HG03045 (cell line): ENCODE data around the gene GALNS.
"Not testable (repeated sequence)": the region's sequence is repeated elsewhere in the genome, so short reads cannot be mapped to it uniquely, and the experiment has no call there.

ENCODE experiments used
- ATAC-seq: cut with Tn5 transposase; IDR thresholded peaks from one replicate; pipeline ENCODE4 v1.9.1; 2021; ENCODE audit warnings: mild to moderate bottlenecking, moderate library complexity; ENCODE audit not compliant: unreplicated experiment

The GALNS gene

GRCh38 chr16:88839745-88840599 lies 16.8 kb downstream of the GALNS start:
- no peak for ATAC-seq

GRCh38 chr16:88839026-88839529 lies 17.7 kb downstream of the GALNS start:
- no peak for ATAC-seq

- ATAC-seq = no peak
Measured at GRCh38 chr16:88838566-88838965, 18.2 kb downstream of the GALNS start.

DNA sequence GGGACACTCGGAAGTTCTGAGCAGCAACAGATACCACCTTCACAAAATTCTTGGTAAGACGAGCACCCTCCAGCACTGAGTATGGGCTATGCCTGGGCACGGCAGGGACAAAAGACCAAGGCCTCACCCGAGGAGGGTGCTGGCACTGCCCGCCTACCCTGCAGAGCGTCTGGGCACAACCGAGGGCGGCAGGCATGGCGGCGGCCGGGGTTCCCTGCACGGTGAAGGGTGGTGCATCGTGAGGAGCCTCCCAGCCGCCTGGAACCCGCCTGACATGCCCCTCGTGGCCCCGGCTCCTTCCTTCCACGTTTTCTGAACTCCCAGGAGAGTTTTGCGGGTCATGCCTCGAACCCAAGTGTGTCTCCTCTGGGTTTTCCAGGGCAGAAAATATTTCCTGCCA lies 18.9 kb downstream of the GALNS start:
- no peak for ATAC-seq

GRCh38 chr16:88836791-88837190 lies 20.0 kb downstream of the GALNS start:
- no peak for ATAC-seq

DNA sequence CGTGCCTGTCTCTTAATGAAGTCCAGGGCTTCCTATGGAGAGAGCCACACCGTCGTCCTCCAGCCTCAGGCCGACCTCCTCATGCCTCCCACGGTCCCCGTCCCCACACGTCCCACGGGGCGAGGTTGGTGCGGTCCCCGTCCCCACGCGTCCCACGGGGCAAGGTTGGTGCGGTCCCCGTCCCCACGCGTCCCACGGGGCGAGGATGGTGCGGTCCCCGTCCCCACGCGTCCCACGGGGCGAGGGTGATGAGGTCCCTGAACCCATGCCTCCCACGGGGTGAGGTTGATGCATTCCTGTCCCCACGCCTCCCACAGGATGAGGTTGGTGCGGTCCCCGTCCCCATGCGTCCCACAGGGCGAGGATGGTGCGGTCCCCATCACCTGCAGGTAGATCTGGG lies 20.9 kb downstream of the GALNS start:
- no peak for ATAC-seq

DNA sequence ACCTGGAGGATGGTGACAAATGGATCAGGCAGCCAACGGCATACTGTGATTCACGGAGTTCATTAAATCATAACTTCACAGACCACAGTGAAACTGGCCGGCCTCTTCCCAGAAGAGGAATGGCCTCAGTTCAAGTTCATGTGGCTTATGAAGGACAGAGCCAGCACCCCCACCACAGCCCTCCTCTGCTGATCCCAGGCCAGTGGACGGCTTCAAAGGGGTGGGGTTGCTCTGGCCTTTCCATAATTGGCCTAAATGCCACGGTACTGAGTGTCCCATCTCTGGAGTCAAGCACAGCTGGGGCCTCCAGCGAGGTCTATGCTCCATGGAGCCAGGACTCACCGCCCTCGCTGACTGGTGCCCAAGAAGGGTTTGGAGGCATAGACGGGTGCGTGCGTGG lies 21.4 kb downstream of the GALNS start:
- ATAC-seq = no peak

DNA sequence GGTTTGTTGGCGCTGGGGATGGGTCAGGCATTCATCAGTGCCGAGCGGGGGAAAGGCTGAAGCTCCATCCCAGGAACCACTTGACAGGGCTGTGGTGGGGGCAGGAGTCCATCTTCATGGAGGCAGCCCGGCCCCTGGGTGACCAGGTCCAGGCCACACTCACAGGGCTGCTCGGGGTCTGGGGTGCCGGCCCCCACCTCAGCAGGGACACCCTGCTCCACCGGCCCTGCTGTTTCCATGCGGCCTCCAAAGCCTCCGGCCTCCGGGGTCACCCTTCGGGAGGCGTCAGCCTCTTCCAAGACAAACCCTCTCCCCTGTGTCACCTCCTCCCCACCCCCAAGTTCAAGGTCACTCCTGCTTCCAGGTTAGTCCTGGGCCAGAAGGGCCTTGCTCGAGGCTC lies 22.1 kb downstream of the GALNS start:
- ATAC-seq = no peak

DNA sequence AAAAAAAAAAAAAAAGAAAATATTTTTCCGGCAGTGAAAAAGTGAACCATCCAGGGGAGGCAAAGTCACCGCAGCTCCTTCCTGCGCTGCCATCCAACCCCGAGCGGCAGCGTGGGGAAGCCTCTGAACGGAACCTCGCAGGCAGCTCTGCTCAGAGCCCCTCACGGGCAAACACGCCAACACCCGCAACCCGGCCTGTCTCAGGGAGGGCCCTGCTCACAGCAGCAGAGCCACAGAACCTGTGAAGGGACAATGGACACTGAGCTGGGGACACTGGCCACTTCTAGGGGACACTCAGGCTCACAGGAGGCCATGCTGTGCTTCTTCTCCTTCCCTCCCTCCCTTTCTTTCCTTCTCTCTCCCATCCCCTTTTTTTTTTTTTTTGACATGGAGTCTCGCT lies 23.7 kb downstream of the GALNS start:
- no peak for ATAC-seq

GRCh38 chr16:88831838-88832237 lies 24.9 kb downstream of the GALNS start:
- no peak for ATAC-seq

GRCh38 chr16:88830783-88831182 lies 26.0 kb downstream of the GALNS start:
- no peak for ATAC-seq

DNA sequence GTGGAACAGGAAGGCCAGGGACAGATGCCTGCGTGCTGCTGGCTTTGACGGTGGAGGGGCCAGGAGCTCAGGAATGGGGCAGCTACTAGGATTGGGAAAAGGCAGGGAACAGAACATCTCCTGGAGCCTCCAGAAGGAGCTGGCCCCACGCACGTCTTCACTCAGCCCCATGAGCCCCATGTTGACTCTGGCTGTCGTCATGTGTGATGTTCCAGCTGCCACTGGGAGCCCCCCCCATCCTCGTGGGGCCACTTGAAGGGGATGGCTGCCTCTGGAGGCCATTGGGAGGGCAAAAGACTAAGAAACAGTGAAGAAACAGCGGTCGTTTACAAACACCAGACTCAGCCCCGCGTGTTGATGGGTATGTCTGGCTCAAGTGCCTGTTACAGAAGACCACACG lies 26.5 kb downstream of the GALNS start:
- ATAC-seq = no peak

GRCh38 chr16:88828711-88829110 lies 28.0 kb downstream of the GALNS start:
- ATAC-seq = no peak

GRCh38 chr16:88827727-88828126 lies 29.0 kb downstream of the GALNS start:
- ATAC-seq = no peak

DNA sequence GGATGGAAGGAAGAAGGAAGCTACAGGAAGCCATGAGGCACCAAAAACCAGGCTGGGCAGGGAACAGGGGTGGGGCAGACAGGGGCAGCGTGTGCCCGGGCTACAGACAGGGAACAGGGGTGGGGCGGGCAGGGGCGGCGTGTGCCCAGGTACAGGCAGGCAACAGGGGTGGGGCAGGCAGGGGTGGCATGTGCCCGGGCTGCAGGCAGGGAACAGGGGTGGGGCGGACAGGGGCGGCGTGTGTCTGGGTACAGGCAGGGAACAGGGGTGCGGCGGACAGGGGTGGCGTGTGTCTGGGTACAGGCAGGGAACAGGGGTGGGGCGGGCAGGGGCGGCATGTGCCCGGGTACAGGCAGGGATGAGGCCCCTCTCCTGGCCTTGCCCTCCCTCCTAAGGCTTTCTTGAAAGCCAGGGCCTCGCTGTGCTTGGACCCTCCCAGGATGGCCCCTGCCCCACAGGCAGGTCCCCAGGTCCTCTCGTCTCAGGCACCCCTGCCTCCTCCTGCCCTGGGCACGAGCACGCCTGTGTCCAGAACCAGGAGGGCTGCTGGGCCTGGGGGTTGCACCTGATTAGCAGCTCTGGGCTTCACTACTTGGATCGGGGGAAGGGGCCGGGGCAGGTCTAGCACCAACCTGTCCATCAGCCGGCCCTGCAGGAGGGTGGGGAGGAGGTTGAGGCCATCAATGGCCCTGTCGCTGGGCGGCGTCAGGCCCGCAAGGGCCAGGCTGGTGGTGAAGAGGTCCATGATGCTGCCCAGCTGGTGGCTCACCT lies 30.5 kb downstream of the GALNS start:
- no peak for ATAC-seq

DNA sequence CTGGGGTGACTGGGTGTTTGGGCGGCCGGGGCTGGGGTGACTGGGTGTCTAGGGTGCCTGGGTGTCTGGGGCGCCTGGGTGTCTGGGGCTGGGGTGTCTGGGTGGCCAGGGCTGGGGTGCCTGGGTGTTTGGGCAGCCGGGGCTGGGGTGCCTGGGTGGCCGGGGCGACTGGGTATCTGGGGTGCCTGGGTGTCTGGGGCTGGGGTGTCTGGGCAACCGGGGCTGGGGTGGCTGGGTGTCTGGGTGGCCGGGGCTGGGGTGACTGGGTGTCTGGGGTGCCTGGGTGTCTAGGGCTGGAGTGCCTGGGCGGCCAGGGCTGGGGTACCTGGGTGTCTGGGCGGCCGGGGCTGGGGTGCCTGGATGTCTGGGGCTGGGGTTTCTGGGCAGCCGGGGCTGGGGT lies 31.6 kb downstream of the GALNS start:
- no peak for ATAC-seq

GRCh38 chr16:88824256-88825077 lies 32.3 kb downstream of the GALNS start:
- no peak for ATAC-seq

DNA sequence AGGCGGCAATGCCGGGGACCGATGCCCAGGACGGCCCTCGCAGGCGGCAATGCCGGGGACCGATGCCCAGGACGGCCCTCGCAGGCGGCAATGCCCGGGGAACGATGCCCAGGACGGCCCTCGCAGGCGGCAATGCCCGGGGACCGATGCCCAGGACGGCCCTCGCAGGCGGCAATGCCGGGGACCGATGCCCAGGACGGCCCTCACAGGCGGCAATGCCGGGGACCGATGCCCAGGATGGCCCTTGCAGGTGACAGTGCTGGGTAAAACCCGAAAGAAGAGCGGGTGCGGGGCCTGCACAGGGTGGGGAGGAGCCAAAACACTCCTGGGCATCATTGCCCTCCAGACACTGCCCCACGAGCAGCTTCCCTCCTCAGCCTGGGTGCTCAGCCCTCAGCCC lies 33.1 kb downstream of the GALNS start:
- ATAC-seq = not testable (repeated sequence)

GRCh38 chr16:88822281-88823040 lies 34.3 kb downstream of the GALNS start:
- no peak for ATAC-seq

GRCh38 chr16:88821168-88821850 lies 35.4 kb downstream of the GALNS start:
- ATAC-seq = no peak
